Posterior vena cava (tissue), 2 donors: Measurements from ENCODE around the gene PCSK9. TPM values are rescaled to one million over a fixed set of nuclear protein-coding genes. Genes with fewer than 3 reads are reported as not detected.

Experiments
- DNase-seq: peaks from one replicate; pipeline ENCODE4 v3.0.0-alpha.2; 2020; ENCODE audit warnings: low spot score
- intact Hi-C, 2 donors: fragments of 100-400 bp; cut with DNase I; formaldehyde crosslinking; loops; one replicate each; pipeline versions ENCODE4 v1.14.1 to v1.14.2; 2022 to 2023
- long read RNA-seq, 2 donors: library from polyadenylated mRNA; unstranded; transcript quantifications; one replicate each; pipeline ENCODE4 v2.0.0, GENCODE V29; 2020 to 2021
- total RNA-seq, 2 donors: library from RNA; stranded (reverse); fragmentation: NEBNext Ultra II Directional; extraction: Animal tissue kit (Norgen Biotek cat#: 25700); gene quantifications; one replicate each; pipeline ENCODE4 v1.2.1, GENCODE V29; 2021
- donor health status: DM: yes; HTN: yes; CAD: no.
- donor health status: DM: yes; HTN: yes; CAD: no.

Gene PCSK9
- total RNA-seq = under 1 TPM in 1 of 2 donors, not detected in 1; 0.32 TPM
- long read RNA-seq, donor 1 = 0 reads
- long read RNA-seq, donor 2 = 0 reads

GRCh38 chr1:55039342-55040082 lies at the start of gene PCSK9:
PCSK9 (plus strand) TSS chr1:55039548; CDS start chr1:55039838, 290 bp downstream.
- peak; percentile 79 for DNase-seq
- intact Hi-C loops = no loop called here

GRCh38 chr1:54989968-54990810 lies 49.2 kb upstream of the PCSK9 start:
- intact Hi-C loops = no loop called here
- DNase-seq = no peak

GRCh38 chr1:54990916-54991315 lies 48.4 kb upstream of the PCSK9 start:
- DNase-seq = no peak
- intact Hi-C loops = no loop called here

- DNase-seq = no peak
- intact Hi-C loops = no loop called here
Measured at GRCh38 chr1:54991939-54992338, 47.4 kb upstream of the PCSK9 start.

- no peak for DNase-seq
- intact Hi-C loops = no loop called here
Measured at GRCh38 chr1:54993140-54993539, 46.2 kb upstream of the PCSK9 start.

GRCh38 chr1:54994355-54994990 lies 44.9 kb upstream of the PCSK9 start:
- no peak for DNase-seq
- intact Hi-C loops = no loop called here

GRCh38 chr1:54995013-54995760 lies 44.2 kb upstream of the PCSK9 start:
- DNase-seq = no peak
- intact Hi-C loops = loop anchor here in 1 of 2 donors (5.0 kb wide), 2 partner anchors 48 to 1242 kb away; no protein-coding TSS in a partner anchor

- intact Hi-C loops = loop anchor here (2.0 to 5.0 kb wide), 3 partner anchors 45 to 1241 kb away; no protein-coding TSS in a partner anchor
- DNase-seq = no peak
Measured at GRCh38 chr1:54995835-54996234, 43.5 kb upstream of the PCSK9 start.

GRCh38 chr1:54996359-54996868 lies 42.9 kb upstream of the PCSK9 start:
- DNase-seq = peak; percentile 94
- intact Hi-C loops = loop anchor here (2.0 to 5.0 kb wide), 3 partner anchors 46 to 1241 kb away; no protein-coding TSS in a partner anchor

- intact Hi-C loops = loop anchor here (2.0 to 5.0 kb wide), 3 partner anchors 46 to 1240 kb away; no protein-coding TSS in a partner anchor
- no peak for DNase-seq
Measured at GRCh38 chr1:54996869-54997710, 42.3 kb upstream of the PCSK9 start.

GRCh38 chr1:54997711-54997986 lies 41.7 kb upstream of the PCSK9 start:
- intact Hi-C loops = loop anchor here (2.0 to 5.0 kb wide), 3 partner anchors 47 to 1240 kb away; no protein-coding TSS in a partner anchor
- no peak for DNase-seq

GRCh38 chr1:54998100-54998499 lies 41.2 kb upstream of the PCSK9 start:
- intact Hi-C loops = loop anchor here in 1 of 2 donors (5.0 kb wide), 2 partner anchors 51 to 1239 kb away; no protein-coding TSS in a partner anchor
- no peak for DNase-seq

- intact Hi-C loops = loop anchor here in 1 of 2 donors (5.0 kb wide), 2 partner anchors 51 to 1239 kb away; no protein-coding TSS in a partner anchor
Measured at GRCh38 chr1:54998677-54999076, 40.7 kb upstream of the PCSK9 start, which contains the start of gene BSND. BSND (plus strand) TSS chr1:54998933; CDS start chr1:54999187, 254 bp downstream.

GRCh38 chr1:55000110-55001085 lies 39.0 kb upstream of the PCSK9 start:
- intact Hi-C loops = no loop called here
- DNase-seq = no peak

More at GRCh38 chr1:54998677-54999076, 40.7 kb upstream of the PCSK9 start, which contains the start of gene BSND:
- no peak for DNase-seq

GRCh38 chr1:55001311-55001710 lies 38.0 kb upstream of the PCSK9 start:
- DNase-seq = no peak
- intact Hi-C loops = no loop called here

- intact Hi-C loops = no loop called here
- DNase-seq = no peak
Measured at GRCh38 chr1:55002686-55003085, 36.7 kb upstream of the PCSK9 start.
